Right lobe of liver (tissue), 6 donors: ENCODE results near the gene TPGS1. TPM values are rescaled to one million over a fixed set of nuclear protein-coding genes. Genes with fewer than 3 reads are reported as not detected.

ENCODE experiments used
- ATAC-seq, 4 donors: fragments of 200-7000 bp; cut with Tn5 transposase; one replicate each; pipeline ENCODE4 v1.9.1; 2020; ENCODE audit warnings: mild to moderate bottlenecking in 4 of 4, moderate library complexity in 4 of 4
- DNase-seq, 3 donors: peaks; one replicate each; pipeline ENCODE4 v3.0.0-alpha.2; 2020
- H3K27ac ChIP-seq, 3 donors: fragments of 200-600 bp; one replicate each; pipeline ENCODE4 v1.8.0; 2022
- H3K27me3 ChIP-seq, 2 donors: fragments of 200-600 bp; one replicate each; pipeline ENCODE4 v1.8.0; 2022
- H3K36me3 ChIP-seq, 4 donors: fragments of 200-600 bp; sonication (generic) in 1 of 4; one replicate each; pipeline versions ENCODE4 v1.5.1 to v1.8.0; 2017 to 2022; ENCODE audit warnings: control low read depth in 1 of 4
- H3K4me1 ChIP-seq, 4 donors: fragments of 200-600 bp; sonication (generic) in 1 of 4; one replicate each; pipeline versions ENCODE4 v1.5.1 to v1.8.0; 2017 to 2022; ENCODE audit warnings: control low read depth in 1 of 4
- H3K4me3 ChIP-seq, 3 donors: fragments of 200-600 bp; one replicate each; pipeline ENCODE4 v1.8.0; 2022
- H3K9me3 ChIP-seq, 4 donors: fragments of 200-600 bp; sonication (generic) in 1 of 4; one replicate each; pipeline versions ENCODE4 v1.5.1 to v1.8.0; 2017 to 2022; ENCODE audit warnings: control low read depth in 1 of 4
- CTCF ChIP-seq, 4 donors: fragments of 200-600 bp in 3 of 4; fragments of 450-650 bp in 1 of 4; IDR thresholded peaks; one replicate each; pipeline versions ENCODE4 v1.5.1 to v1.8.0; 2016 to 2022; ENCODE audit warnings: antibody characterized with exemption in 4 of 4, mild to moderate bottlenecking in 2 of 4
- POLR2A ChIP-seq: fragments of 450-650 bp; IDR thresholded peaks from one replicate; pipeline ENCODE4 v1.6.1; 2017; ENCODE audit warnings: antibody characterized with exemption, mild to moderate bottlenecking
- WGBS: methylation state at CpG from one replicate; pipeline ENCODE4 v1.1.6; 2018; ENCODE audit warnings: low coverage, low lambda C conversion rate; ENCODE audit not compliant: insufficient coverage; ENCODE audit errors: missing lambda C conversion rate; 5-methylcytosine and 5-hydroxymethylcytosine counted together
- intact Hi-C, 2 donors: fragments of 100-400 bp; cut with DNase I; formaldehyde crosslinking; loops; one replicate each; pipeline versions ENCODE4 v1.11.2 to v1.14.1; 2022
- total RNA-seq, 6 experiments: library from RNA; depleted of rRNA in 2 of 6; stranded (reverse); fragments of >200 nt in 2 of 6; fragmentation: NEBNext Ultra II Directional in 3 of 6; extraction: Animal tissue kit (Norgen Biotek cat#: 25700) in 3 of 6; gene quantifications; one replicate each; pipeline versions ENCODE4 v1.1.0 to v1.2.4, GENCODE V29; 2016 to 2023
- donor health status: DM: no; HTN: yes; CAD: no.
- donor health status: DM: no; HTN: no; CAD: no.
- donor health status: DM: no; HTN: no; CAD: no.
- donor health status: DM: no; HTN: yes; CAD: no.
- donor health status: DM: no; HTN: yes; CAD: no.

Gene TPGS1
- total RNA-seq, 6 experiments from 2014 or later, result 8.2 to 42.2 (median 10.3) TPM

- Histone ChIP-seq H3K36me3 (peaks cover 4 to 42% (median 20%) of the 10 kb centered on the region in 4 donors), H3K27ac (no peak overlapping the region), H3K27me3 (no peaks in the 10 kb centered on the region), H3K4me3 (no peak overlapping the region), H3K9me3 (no peaks in the 10 kb centered on the region), H3K4me1 (peaks cover 0 to 23% (median 11%) of the 10 kb centered on the region in 4 donors)
- ATAC-seq, result no peak
- TF ChIP-seq CTCF (IDR thresholded peaks at IDR 0.05) (no peak), POLR2A (no peak)
- peak in 1 of 3 donors; percentile 21 for DNase-seq
- 80% methylated on average over 2 of the region's 26 CpGs for WGBS
- intact Hi-C loops, result no loop called here
Measured at GRCh38 chr19:536881-537404, 29.6 kb downstream of the TPGS1 start.

- Histone ChIP-seq H3K27ac (no peak overlapping the region), H3K4me1 (peaks cover 0 to 16% (median 7%) of the 10 kb centered on the region in 4 donors), H3K27me3 (no peaks in the 10 kb centered on the region), H3K36me3 (peaks cover 4 to 44% (median 20%) of the 10 kb centered on the region in 4 donors), H3K9me3 (no peaks in the 10 kb centered on the region), H3K4me3 (no peak overlapping the region)
- WGBS, result 89% methylated on average over 5 of the region's 40 CpGs
- TF ChIP-seq POLR2A (no peak), CTCF (IDR thresholded peaks at IDR 0.05) (no peak)
- DNase-seq (no peak), ATAC-seq (no peak)
- intact Hi-C loops, result no loop called here
Measured at GRCh38 chr19:538641-539428, 31.5 kb downstream of the TPGS1 start.

- Histone ChIP-seq H3K36me3 (peaks cover 4 to 44% (median 20%) of the 10 kb centered on the region in 4 donors), H3K27ac (no peak overlapping the region), H3K4me3 (no peak overlapping the region), H3K4me1 (peaks cover 0 to 12% (median 5%) of the 10 kb centered on the region in 4 donors), H3K27me3 (no peaks in the 10 kb centered on the region), H3K9me3 (no peaks in the 10 kb centered on the region)
- intact Hi-C loops, result no loop called here
- 85% methylated on average over 5 of the region's 30 CpGs for WGBS
- TF ChIP-seq CTCF (IDR thresholded peaks at IDR 0.05), result no peak
- no peak for TF ChIP-seq POLR2A
- DNase-seq, result no peak
- no peak for ATAC-seq
Measured at GRCh38 chr19:539429-540030, 32.2 kb downstream of the TPGS1 start.

DNA sequence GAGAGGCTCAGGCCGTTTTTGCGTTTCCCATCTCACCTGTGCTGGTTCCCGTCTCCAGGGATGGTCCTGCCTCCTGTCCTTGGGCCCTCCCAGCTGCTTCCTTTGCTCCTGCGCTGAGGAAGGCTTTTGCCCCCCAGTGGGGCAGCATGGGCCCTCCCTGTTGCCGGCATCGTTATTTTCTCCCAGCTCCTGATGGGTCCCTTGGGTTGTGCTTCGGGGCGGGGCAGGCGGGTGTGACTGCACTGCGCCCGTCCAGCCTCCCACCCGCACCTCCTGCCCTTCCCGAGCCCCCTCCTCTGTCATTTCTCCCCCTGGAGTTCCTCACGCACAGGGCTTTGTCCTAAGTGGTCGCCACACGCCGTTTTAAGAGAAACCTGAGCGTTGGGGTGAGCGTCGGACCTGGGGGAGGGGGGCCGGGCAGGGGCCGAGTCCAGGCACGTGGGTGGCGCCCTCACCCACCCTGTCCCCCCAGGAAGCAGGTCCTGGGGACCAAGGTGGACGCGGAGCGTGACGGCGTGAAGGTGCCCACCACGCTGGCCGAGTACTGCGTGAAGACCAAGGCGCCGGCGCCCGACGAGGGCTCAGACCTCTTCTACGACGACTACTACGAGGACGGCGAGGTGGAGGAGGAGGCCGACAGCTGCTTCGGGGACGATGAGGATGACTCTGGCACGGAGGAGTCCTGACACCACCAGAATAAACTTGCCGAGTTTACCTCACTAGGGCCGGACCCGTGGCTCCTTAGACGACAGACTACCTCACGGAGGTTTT, 33.8 kb downstream of the TPGS1 start:
- intact Hi-C loops, result no loop called here
- Histone ChIP-seq H3K4me1 (no peaks in the 10 kb centered on the region), H3K36me3 (peaks cover 4 to 40% (median 19%) of the 10 kb centered on the region in 4 donors), H3K27me3 (no peaks in the 10 kb centered on the region), H3K9me3 (no peaks in the 10 kb centered on the region), H3K4me3 (no peak overlapping the region), H3K27ac (no peak overlapping the region)
- ATAC-seq (no peak), DNase-seq (peak in 1 of 3 donors; percentile 19)
- 94% methylated on average over 28 of the region's 51 CpGs for WGBS
- TF ChIP-seq CTCF (IDR thresholded peaks at IDR 0.05) (no peak), POLR2A (no peak)
